ENCODE measurements around the gene PTPRN2. TPM values are rescaled to one million over a fixed set of nuclear protein-coding genes. Genes with fewer than 3 reads are reported as not detected.

Gene PTPRN2
- total and polyA plus RNA-seq, 2 donors (not counting 3 experiments of a cell fraction or from before 2014, with no cell fraction given) = 0.62 to 0.88 TPM

DNA sequence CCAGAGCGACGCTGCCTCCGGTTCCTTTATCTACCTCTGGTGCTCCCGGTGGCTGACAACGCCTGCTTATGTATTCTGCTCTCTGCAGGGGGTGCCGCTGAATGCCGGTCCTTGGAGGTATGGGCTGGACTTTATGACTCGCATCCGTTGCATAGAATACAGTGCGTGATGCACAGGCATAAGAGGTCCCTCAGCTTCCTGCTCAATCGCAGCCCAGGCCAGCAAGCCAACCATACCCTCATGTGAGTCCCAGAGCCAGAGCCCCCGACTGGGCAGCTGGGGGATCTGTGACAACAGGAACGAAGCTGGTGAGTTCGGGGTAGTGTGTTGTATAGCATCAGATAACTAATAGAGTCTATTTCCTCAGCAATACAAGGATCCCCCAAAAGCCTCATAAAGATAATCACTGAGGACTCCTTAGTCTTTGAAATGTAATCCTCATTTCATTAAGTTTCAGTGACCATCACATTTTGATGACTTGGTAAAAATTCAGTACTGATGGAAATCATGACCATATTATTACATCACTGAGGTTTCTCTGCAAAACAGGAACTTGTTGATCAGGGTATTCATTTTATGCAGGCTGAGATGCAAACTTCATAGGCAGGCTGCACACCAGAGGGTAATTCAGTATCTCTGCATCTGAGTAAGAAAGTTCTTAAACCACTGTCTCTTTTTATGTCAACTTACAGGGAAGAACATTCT, 607.8 kb downstream of the PTPRN2 start:
- FAIRE-seq = no peak
- H3K9me3 ChIP-seq (replicated peaks; ENCODE audit: control insufficient read depth, insufficient read depth, low read length) = no peaks in the 10 kb centered on the region
- intact Hi-C loops (cut with micrococcal nuclease) (no loop called here), dilution Hi-C loops (cut with MboI; ENCODE audit: extremely low pct_ligation_motif_present, low sequenced_read_pairs) (no loop called here)
- ChIA-PET POLR2A (no interaction called here), CTCF (no interaction called here)
- H3K9ac ChIP-seq (replicated peaks; ENCODE audit: extremely low read depth, insufficient read depth, low read length) = no peak overlapping the region
- no TSS peak for BruUV-seq (replicated peaks)
- DNase-seq (ENCODE audit: low read depth, low spot score) = no peak
- H3K4me1 ChIP-seq (ENCODE audit: control insufficient read depth, extremely low read depth, insufficient read depth, low read length) = no peaks in the 10 kb centered on the region
- no peaks in the 10 kb centered on the region for H3K79me2 ChIP-seq (ENCODE audit: control insufficient read depth, insufficient read depth, low read length)
- no peaks in the 10 kb centered on the region for H3K36me3 ChIP-seq (ENCODE audit: control insufficient read depth in 2 of 2, extremely low read depth in 1 of 2, insufficient read depth in 2 of 2, low read length in 2 of 2)
- no peak overlapping the region for H3K27ac ChIP-seq (ENCODE audit: insufficient read depth, low read depth, low read length)
- no peak overlapping the region for H3K4me3 ChIP-seq (replicated peaks in 1 of 3; ENCODE audit: insufficient read depth in 1 of 3, low read depth in 1 of 3, low read length in 3 of 3)
- H3K4me2 ChIP-seq (ENCODE audit: insufficient read depth, low read length) = no peak overlapping the region
- H4K20me1 ChIP-seq (replicated peaks; ENCODE audit: control insufficient read depth, extremely low read depth, insufficient read depth, low read length) = no peaks in the 10 kb centered on the region
- H2AFZ ChIP-seq (ENCODE audit: low read depth, low read length) = no peak overlapping the region
- TF ChIP-seq JUN (IDR thresholded peaks at IDR 0.05; ENCODE audit: borderline replicate concordance, insufficient read depth, insufficient read length, low read depth) (no peak), FOS (IDR thresholded peaks at IDR 0.05; ENCODE audit: borderline replicate concordance, insufficient read depth, low read length) (no peak), MYC (IDR thresholded peaks at IDR 0.05; ENCODE audit: low read depth, low read length) (no peak)
- H3K9me1 ChIP-seq (replicated peaks; ENCODE audit: control insufficient read depth, extremely low read depth, insufficient read depth, low read length) = no peaks in the 10 kb centered on the region
- no peaks in the 10 kb centered on the region for H3K27me3 ChIP-seq (ENCODE audit: control insufficient read depth in 2 of 2, insufficient read depth in 2 of 2, low read length in 2 of 2)

GRCh38 chr7:157978766-157979165, 608.9 kb downstream of the PTPRN2 start:
- Histone ChIP-seq H3K36me3 (ENCODE audit: control insufficient read depth in 2 of 2, extremely low read depth in 1 of 2, insufficient read depth in 2 of 2, low read length in 2 of 2) (no peaks in the 10 kb centered on the region), H3K27me3 (ENCODE audit: control insufficient read depth in 2 of 2, insufficient read depth in 2 of 2, low read length in 2 of 2) (no peaks in the 10 kb centered on the region), H3K4me3 (replicated peaks in 1 of 3; ENCODE audit: insufficient read depth in 1 of 3, low read depth in 1 of 3, low read length in 3 of 3) (no peak overlapping the region), H3K9ac (replicated peaks; ENCODE audit: extremely low read depth, insufficient read depth, low read length) (no peak overlapping the region), H4K20me1 (replicated peaks; ENCODE audit: control insufficient read depth, extremely low read depth, insufficient read depth, low read length) (no peaks in the 10 kb centered on the region), H3K4me2 (ENCODE audit: insufficient read depth, low read length) (no peak overlapping the region), H3K9me3 (replicated peaks; ENCODE audit: control insufficient read depth, insufficient read depth, low read length) (no peaks in the 10 kb centered on the region), H3K9me1 (replicated peaks; ENCODE audit: control insufficient read depth, extremely low read depth, insufficient read depth, low read length) (no peaks in the 10 kb centered on the region), H2AFZ (ENCODE audit: low read depth, low read length) (no peak overlapping the region), H3K27ac (ENCODE audit: insufficient read depth, low read depth, low read length) (no peak overlapping the region), H3K4me1 (ENCODE audit: control insufficient read depth, extremely low read depth, insufficient read depth, low read length) (no peaks in the 10 kb centered on the region), H3K79me2 (ENCODE audit: control insufficient read depth, insufficient read depth, low read length) (no peaks in the 10 kb centered on the region)
- ChIA-PET CTCF (no interaction called here), POLR2A (no interaction called here)
- intact Hi-C loops (cut with micrococcal nuclease) (no loop called here), dilution Hi-C loops (cut with MboI; ENCODE audit: extremely low pct_ligation_motif_present, low sequenced_read_pairs) (no loop called here)
- TF ChIP-seq POLR2AphosphoS5 (IDR thresholded peaks at IDR 0.05; ENCODE audit: insufficient read depth, low read depth, low read length) = no peak
- TF ChIP-seq MAX (IDR thresholded peaks at IDR 0.05; ENCODE audit: insufficient read depth, insufficient read length) = no peak
- no peak for TF ChIP-seq POLR2A (IDR thresholded peaks at IDR 0.05; ENCODE audit: low read depth, low read length)
- TF ChIP-seq MYC (IDR thresholded peaks at IDR 0.05; ENCODE audit: low read depth, low read length) = no peak
- no peak for TF ChIP-seq GATA2 (IDR thresholded peaks at IDR 0.05; ENCODE audit: insufficient read depth, insufficient read length, low read depth, low read length)
- TF ChIP-seq FOS (IDR thresholded peaks at IDR 0.05; ENCODE audit: borderline replicate concordance, insufficient read depth, low read length) = no peak
- TF ChIP-seq JUN (IDR thresholded peaks at IDR 0.05; ENCODE audit: borderline replicate concordance, insufficient read depth, insufficient read length, low read depth) = no peak
- TF ChIP-seq CTCF (IDR thresholded peaks at IDR 0.05; ENCODE audit: extremely low read depth in 1 of 2, insufficient read depth in 1 of 2, low read depth in 1 of 2, low read length in 2 of 2) = no peak
- TF ChIP-seq EZH2 (IDR thresholded peaks at IDR 0.05; ENCODE audit: borderline replicate concordance, low read depth, low read length, severe bottlenecking) = no peak
- FAIRE-seq (no peak), DNase-seq (ENCODE audit: low read depth, low spot score) (no peak)
- no TSS peak for BruUV-seq (replicated peaks)

All from endothelial cell of umbilical vein (primary cell).